Prostate gland (tissue), 2 donors: ENCODE measurements around the gene PCGF2. TPM values are rescaled to one million over a fixed set of nuclear protein-coding genes. Genes with fewer than 3 reads are reported as not detected.

Experiments used
- DNase-seq: peaks from one replicate; pipeline ENCODE4 v3.0.0-alpha.2; 2019; ENCODE audit warnings: low spot score
- H3K27ac ChIP-seq, 2 donors: fragments of 200-600 bp; sonication (generic); 2 replicates each; pipeline ENCODE4 v1.5.1; 2017 to 2019
- H3K27me3 ChIP-seq: fragments of 200-600 bp; sonication (generic); replicated peaks from 2 replicates; pipeline ENCODE4 v1.5.1; 2019; ENCODE audit not compliant: insufficient read depth
- H3K36me3 ChIP-seq, 2 donors: fragments of 200-600 bp; sonication (generic); 1 replicate in 1 of 2; 2 replicates in 1 of 2; pipeline versions ENCODE4 v1.5.1 to v1.8.1; 2017 to 2019
- H3K4me1 ChIP-seq: fragments of 200-600 bp; sonication (generic); replicated peaks from 2 replicates; pipeline ENCODE4 v1.5.1; 2019
- H3K4me3 ChIP-seq, 2 donors: fragments of 200-600 bp; sonication (generic); 2 replicates each; pipeline ENCODE4 v1.5.1; 2017 to 2019
- H3K9me3 ChIP-seq: fragments of 200-600 bp; sonication (generic); 2 replicates; pipeline ENCODE4 v1.5.1; 2017
- POLR2A ChIP-seq: fragments of 450-650 bp; IDR thresholded peaks from one replicate; pipeline ENCODE4 v1.6.1; 2016; ENCODE audit warnings: antibody characterized with exemption, mild to moderate bottlenecking
- POLR2AphosphoS5 ChIP-seq: sonication (generic); formaldehyde crosslinking; IDR thresholded peaks from one replicate; pipeline ENCODE4 v1.6.1; 2017; ENCODE audit warnings: antibody characterized with exemption
- WGBS: methylation state at CpG from one replicate; pipeline ENCODE4 v1.1.5; 2018; 5-methylcytosine and 5-hydroxymethylcytosine counted together
- intact Hi-C: fragments of 100-400 bp; cut with DNase I; formaldehyde crosslinking; loops from one replicate; pipeline ENCODE4 v1.14.2; 2022
- total RNA-seq, 2 donors: library from RNA; depleted of rRNA; stranded (reverse); fragments of >200 nt; gene quantifications; one replicate each; pipeline ENCODE4 v1.1.0, GENCODE V29; 2016
- TF ChIP-seq, protein P1 (sequence below), 4 experiments: fragments of 200-600 bp in 2 of 4; fragments of 450-650 bp in 2 of 4; sonication (generic) in 2 of 4; IDR thresholded peaks; 1 replicate in 3 of 4; 2 replicates in 1 of 4; pipeline ENCODE4 v1.5.1; 2016 to 2019; ENCODE audit warnings: antibody characterized with exemption in 4 of 4, mild to moderate bottlenecking in 2 of 4, moderate library complexity in 2 of 4

PCGF2 gene
- total RNA-seq, 2 donors from 2014 or later, result 17.1 to 17.8 TPM

DNA sequence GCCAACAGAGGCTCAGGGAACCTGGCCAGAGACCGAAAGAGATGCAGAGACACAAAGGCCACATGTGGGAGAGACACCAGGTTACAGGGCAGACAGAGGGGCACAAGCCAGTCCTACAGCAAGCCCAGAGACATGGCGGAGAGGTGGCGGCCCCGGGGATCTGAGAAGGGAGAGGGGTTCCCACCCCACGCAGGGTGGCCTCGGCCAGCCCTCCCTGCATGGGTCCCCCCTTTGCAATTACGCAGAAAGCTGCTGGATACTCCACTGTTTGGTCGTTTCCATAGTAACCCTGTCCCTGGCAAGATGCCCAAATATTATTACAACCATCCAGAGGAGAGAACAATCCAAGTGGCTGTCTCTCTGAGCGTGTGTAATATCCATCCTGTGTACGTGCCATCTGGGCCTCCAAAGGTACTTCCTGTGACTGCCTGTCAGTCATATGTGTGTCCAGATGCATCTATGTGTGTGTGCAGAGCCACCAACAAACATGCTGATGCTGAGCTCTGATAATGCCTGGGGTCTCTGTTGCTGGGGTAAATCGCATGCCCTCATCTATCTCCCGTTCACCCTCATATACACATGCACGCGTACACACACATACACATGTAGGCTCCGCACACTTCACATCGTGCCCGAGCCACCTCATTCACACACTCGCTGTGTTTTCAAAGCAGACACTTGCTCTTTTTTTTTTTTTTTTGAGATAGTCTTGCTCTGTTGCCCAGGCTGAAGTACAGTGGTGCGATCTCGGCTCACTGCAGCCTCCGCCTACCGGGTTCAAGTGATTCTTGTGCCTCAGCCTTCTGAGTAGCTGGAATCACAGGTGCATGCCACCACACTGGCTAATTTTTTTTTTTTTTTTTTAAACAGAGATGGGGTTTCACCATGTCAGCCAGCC lies 5.5 kb downstream of the PCGF2 start:
- no peak for DNase-seq

DNA sequence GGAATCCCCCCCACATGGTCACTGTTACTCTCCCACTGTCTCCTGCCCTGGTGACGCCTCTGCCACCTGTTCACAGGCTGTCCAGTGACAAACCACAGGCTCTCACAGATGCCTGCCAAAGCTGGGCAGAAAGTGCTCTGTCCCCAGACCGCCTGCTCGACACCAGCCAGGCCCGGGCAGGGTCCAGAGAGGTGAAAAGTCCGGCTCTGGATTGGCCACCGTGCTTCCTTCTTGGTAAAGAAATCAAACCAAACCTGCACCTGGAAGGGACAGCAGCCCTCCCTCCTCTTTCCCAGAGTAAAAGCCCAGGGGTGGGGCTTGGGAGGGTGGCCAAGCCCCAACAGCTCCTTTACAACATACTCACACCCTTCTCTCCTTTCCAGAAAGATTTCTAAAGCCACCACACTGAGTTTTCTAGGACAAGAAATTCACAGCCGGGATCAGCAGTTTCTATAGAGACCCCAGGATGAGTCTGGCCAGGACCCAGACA lies 6.2 kb downstream of the PCGF2 start:
- no peak overlapping the region for H3K4me3 ChIP-seq
- peaks cover 24% of the 10 kb centered on the region for H3K4me1 ChIP-seq
- intact Hi-C loops, result loop anchor here (10.0 kb wide), 1 partner anchor 413 kb away; the partner anchor contains the start of gene PLXDC1
- TF ChIP-seq POLR2A, result no peak
- TF ChIP-seq, protein P1, sequence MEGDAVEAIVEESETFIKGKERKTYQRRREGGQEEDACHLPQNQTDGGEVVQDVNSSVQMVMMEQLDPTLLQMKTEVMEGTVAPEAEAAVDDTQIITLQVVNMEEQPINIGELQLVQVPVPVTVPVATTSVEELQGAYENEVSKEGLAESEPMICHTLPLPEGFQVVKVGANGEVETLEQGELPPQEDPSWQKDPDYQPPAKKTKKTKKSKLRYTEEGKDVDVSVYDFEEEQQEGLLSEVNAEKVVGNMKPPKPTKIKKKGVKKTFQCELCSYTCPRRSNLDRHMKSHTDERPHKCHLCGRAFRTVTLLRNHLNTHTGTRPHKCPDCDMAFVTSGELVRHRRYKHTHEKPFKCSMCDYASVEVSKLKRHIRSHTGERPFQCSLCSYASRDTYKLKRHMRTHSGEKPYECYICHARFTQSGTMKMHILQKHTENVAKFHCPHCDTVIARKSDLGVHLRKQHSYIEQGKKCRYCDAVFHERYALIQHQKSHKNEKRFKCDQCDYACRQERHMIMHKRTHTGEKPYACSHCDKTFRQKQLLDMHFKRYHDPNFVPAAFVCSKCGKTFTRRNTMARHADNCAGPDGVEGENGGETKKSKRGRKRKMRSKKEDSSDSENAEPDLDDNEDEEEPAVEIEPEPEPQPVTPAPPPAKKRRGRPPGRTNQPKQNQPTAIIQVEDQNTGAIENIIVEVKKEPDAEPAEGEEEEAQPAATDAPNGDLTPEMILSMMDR (IDR thresholded peaks at IDR 0.05), result no peak
- TF ChIP-seq POLR2AphosphoS5, result peak; percentile 36
- no peaks in the 10 kb centered on the region for H3K36me3 ChIP-seq
- H3K27ac ChIP-seq, result peak overlapping the region; percentile 57 to 69
- WGBS, result 13% methylated on average over 7 of the region's 7 CpGs
- no peaks in the 10 kb centered on the region for H3K27me3 ChIP-seq
- DNase-seq, result peak; percentile 64
- no peaks in the 10 kb centered on the region for H3K9me3 ChIP-seq

More for the DNA sequence above, 5.5 kb downstream of the PCGF2 start:
- no peaks in the 10 kb centered on the region for H3K36me3 ChIP-seq
- no peak overlapping the region for H3K4me3 ChIP-seq
- H3K9me3 ChIP-seq, result no peaks in the 10 kb centered on the region
- peaks cover 24% of the 10 kb centered on the region for H3K4me1 ChIP-seq
- H3K27ac ChIP-seq, result peak overlapping the region; percentile 57 to 69
- intact Hi-C loops, result loop anchor here (10.0 kb wide), 1 partner anchor 412 kb away; the partner anchor contains the start of gene PLXDC1
- no peak for TF ChIP-seq POLR2A
- TF ChIP-seq POLR2AphosphoS5, result peak; percentile 12
- TF ChIP-seq, protein P1 (IDR thresholded peaks at IDR 0.05), result no peak
- 34% methylated on average over 21 of the region's 22 CpGs for WGBS
- no peaks in the 10 kb centered on the region for H3K27me3 ChIP-seq

DNA sequence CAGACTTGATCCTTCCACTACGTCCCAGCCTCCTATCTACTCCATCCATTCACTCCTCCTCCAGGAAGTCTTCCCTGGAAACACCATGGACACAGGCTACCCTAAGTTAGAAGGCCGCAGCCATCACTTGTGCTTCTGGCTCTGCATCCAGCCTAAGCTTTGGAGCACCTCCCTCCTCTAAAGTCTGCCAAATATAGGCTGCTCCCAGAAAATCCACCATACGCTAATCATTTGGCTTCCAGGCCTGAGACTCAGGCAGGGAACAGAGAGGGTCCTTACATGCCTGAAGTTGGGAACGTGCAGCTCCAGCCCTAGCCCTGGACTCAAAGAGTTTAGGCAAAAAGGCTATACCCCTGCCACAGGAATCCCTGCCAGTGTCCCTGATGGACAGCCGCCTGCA lies 6.7 kb downstream of the PCGF2 start:
- WGBS, result 53% methylated on average over 5 of the region's 5 CpGs
- H3K9me3 ChIP-seq, result no peaks in the 10 kb centered on the region
- no peak overlapping the region for H3K4me3 ChIP-seq
- intact Hi-C loops, result loop anchor here (10.0 kb wide), 1 partner anchor 413 kb away; the partner anchor contains the start of gene PLXDC1
- peaks cover 21% of the 10 kb centered on the region for H3K4me1 ChIP-seq
- TF ChIP-seq, protein P1 (IDR thresholded peaks at IDR 0.05), result no peak
- no peak for TF ChIP-seq POLR2A
- no peak for TF ChIP-seq POLR2AphosphoS5
- no peaks in the 10 kb centered on the region for H3K36me3 ChIP-seq
- peak overlapping the region; percentile 57 to 69 for H3K27ac ChIP-seq
- DNase-seq, result no peak
- no peaks in the 10 kb centered on the region for H3K27me3 ChIP-seq

DNA sequence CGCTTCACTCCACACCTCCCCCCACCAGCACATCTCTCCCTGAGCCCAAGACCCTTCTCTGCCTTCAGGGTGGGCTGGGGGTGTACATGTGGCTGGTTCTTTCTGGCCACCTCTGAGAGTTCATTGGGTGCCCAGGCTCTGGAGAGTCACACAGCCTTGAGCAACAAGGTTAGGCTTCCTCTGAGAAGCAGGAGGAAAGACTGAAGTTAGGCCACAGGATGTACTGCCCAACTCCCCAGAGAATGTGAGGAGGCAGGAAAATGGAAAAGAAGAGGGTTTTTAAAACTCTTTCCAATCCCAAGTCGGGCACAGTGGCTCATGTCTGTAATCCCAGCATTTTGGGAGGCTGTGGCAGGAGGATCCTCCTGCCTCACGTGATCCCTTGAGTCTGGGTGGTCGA lies 7.3 kb downstream of the PCGF2 start:
- TF ChIP-seq, protein P1 (IDR thresholded peaks at IDR 0.05), result no peak
- TF ChIP-seq POLR2AphosphoS5, result no peak
- no peak for TF ChIP-seq POLR2A
- H3K27ac ChIP-seq, result no peak overlapping the region
- H3K4me1 ChIP-seq, result peaks cover 15% of the 10 kb centered on the region
- no peaks in the 10 kb centered on the region for H3K27me3 ChIP-seq
- intact Hi-C loops, result loop anchor here (10.0 kb wide), 1 partner anchor 414 kb away; the partner anchor contains the start of gene PLXDC1
- H3K9me3 ChIP-seq, result no peaks in the 10 kb centered on the region
- no peak for DNase-seq
- no peak overlapping the region for H3K4me3 ChIP-seq
- WGBS, result 80% methylated on average over 4 of the region's 4 CpGs
- no peaks in the 10 kb centered on the region for H3K36me3 ChIP-seq
